Endothelial cell of umbilical vein (primary cell): Measurements from ENCODE around the gene PSMA7. TPM values are rescaled to one million over a fixed set of nuclear protein-coding genes. Genes with fewer than 3 reads are reported as not detected.

Experiments
- BruUV-seq: library from RNA; stranded (reverse); fragments of 400-500 nt; replicated peaks from 2 replicates; lab custom pipeline; 2021; lab: Mats Ljungman, UMichigan
- CTCF ChIA-PET: fragments of 300-600, 350-600 bp; sonication (Branson Sonifier 250); formaldehyde crosslinking; loops from one replicate; lab custom pipeline; 2021; ENCODE audit warnings: antibody characterized with exemption, inconsistent platforms; lab: Charles Lee
- POLR2A ChIA-PET: fragments of 300-600, 350-600 bp; sonication (Branson Sonifier 250); formaldehyde crosslinking; loops from one replicate; lab custom pipeline; 2021; ENCODE audit warnings: antibody characterized with exemption, inconsistent platforms; lab: Charles Lee
- DNase-seq: peaks from one replicate; pipeline ENCODE4 v3.0.0-alpha.2; 2011; ENCODE audit warnings: low read depth, low spot score
- FAIRE-seq: peaks from 2 replicates; lab custom pipeline; 2011; peaks lifted over from hg19 to GRCh38; lab: Jason Lieb, UNC
- H2AFZ ChIP-seq: 2 replicates; pipeline ENCODE4 v1.6.0; 2012; ENCODE audit warnings: low read depth, low read length, control low read depth, inconsistent platforms
- H3K27ac ChIP-seq: 2 replicates; pipeline ENCODE4 v1.5.1; 2011; ENCODE audit warnings: low read depth, mild to moderate bottlenecking, control low read depth, low read length, moderate library complexity; ENCODE audit not compliant: insufficient read depth
- H3K27me3 ChIP-seq, 2 experiments: 2 replicates each; pipeline versions ENCODE4 v1.6.0 to v1.6.1; 2011; ENCODE audit warnings: low read length in 2 of 2, mixed read lengths in 1 of 2; ENCODE audit not compliant: control insufficient read depth in 2 of 2, insufficient read depth in 2 of 2
- H3K36me3 ChIP-seq, 2 experiments: 2 replicates in 1 of 2; 3 replicates in 1 of 2; pipeline ENCODE4 v1.5.1; 2011; ENCODE audit warnings: low read length in 2 of 2, mild to moderate bottlenecking in 1 of 2, moderate library complexity in 1 of 2; ENCODE audit not compliant: control insufficient read depth in 2 of 2, insufficient read depth in 2 of 2; ENCODE audit errors: extremely low read depth in 1 of 2
- H3K4me1 ChIP-seq: 3 replicates; pipeline ENCODE4 v1.5.1; 2011; ENCODE audit warnings: mild to moderate bottlenecking, low read length; ENCODE audit not compliant: control insufficient read depth, insufficient read depth; ENCODE audit errors: extremely low read depth
- H3K4me2 ChIP-seq: 2 replicates; pipeline ENCODE4 v1.6.1; 2011; ENCODE audit warnings: low read length, control low read depth, mixed read lengths; ENCODE audit not compliant: insufficient read depth
- H3K4me3 ChIP-seq, 3 experiments: fragments of 200-600 bp in 1 of 3; sonication (generic), shearing (Covaris generic) in 1 of 3; replicated peaks in 1 of 3; 2 replicates each; pipeline ENCODE4 v1.5.1; 2011 to 2016; ENCODE audit warnings: control low read depth in 3 of 3, low read length in 3 of 3, mild to moderate bottlenecking in 2 of 3, inconsistent platforms in 1 of 3, low read depth in 1 of 3, moderate library complexity in 1 of 3; ENCODE audit not compliant: insufficient read depth in 1 of 3
- H3K79me2 ChIP-seq: 2 replicates; pipeline ENCODE4 v1.6.0; 2012; ENCODE audit warnings: low read length, inconsistent platforms; ENCODE audit not compliant: control insufficient read depth, insufficient read depth
- H3K9ac ChIP-seq: replicated peaks from 2 replicates; pipeline ENCODE3; 2011; ENCODE audit warnings: low read length, control low read depth; ENCODE audit not compliant: insufficient read depth; ENCODE audit errors: extremely low read depth
- H3K9me1 ChIP-seq: replicated peaks from 3 replicates; pipeline ENCODE4 v1.6.0; 2011; ENCODE audit warnings: mild to moderate bottlenecking, low read length; ENCODE audit not compliant: control insufficient read depth, insufficient read depth; ENCODE audit errors: extremely low read depth
- H3K9me3 ChIP-seq: replicated peaks from 2 replicates; pipeline ENCODE4 v1.5.1; 2012; ENCODE audit warnings: low read length, inconsistent platforms; ENCODE audit not compliant: control insufficient read depth, insufficient read depth
- H4K20me1 ChIP-seq: replicated peaks from 2 replicates; pipeline ENCODE3; 2011; ENCODE audit warnings: mild to moderate bottlenecking, low read length; ENCODE audit not compliant: control insufficient read depth, insufficient read depth; ENCODE audit errors: extremely low read depth
- EZH2 ChIP-seq: IDR thresholded peaks from 2 replicates; pipeline ENCODE4 v1.6.1; 2012; ENCODE audit warnings: borderline replicate concordance, low read depth, mild to moderate bottlenecking, moderate library complexity, low read length, inconsistent platforms; ENCODE audit not compliant: severe bottlenecking
- FOS ChIP-seq: IDR thresholded peaks from 2 replicates; pipeline ENCODE4 v1.6.1; 2011; ENCODE audit warnings: mild to moderate bottlenecking, low read length, moderate library complexity, borderline replicate concordance; ENCODE audit not compliant: insufficient read depth
- GATA2 ChIP-seq: IDR thresholded peaks from 2 replicates; pipeline ENCODE4 v1.7.0; 2011; ENCODE audit warnings: low read depth, mild to moderate bottlenecking, moderate library complexity, mixed read lengths, low read length; ENCODE audit not compliant: insufficient read length, insufficient read depth
- JUN ChIP-seq: IDR thresholded peaks from 2 replicates; pipeline ENCODE4 v1.6.1; 2011; ENCODE audit warnings: borderline replicate concordance, low read depth; ENCODE audit not compliant: insufficient read length, insufficient read depth
- MAX ChIP-seq: IDR thresholded peaks from 2 replicates; pipeline ENCODE4 v1.6.1; 2011; ENCODE audit not compliant: insufficient read depth, insufficient read length
- MYC ChIP-seq: IDR thresholded peaks from one replicate; pipeline ENCODE4 v1.6.1; 2011; ENCODE audit warnings: mild to moderate bottlenecking, low read depth, low read length
- POLR2A ChIP-seq: IDR thresholded peaks from 2 replicates; pipeline ENCODE4 v1.6.1; 2012; ENCODE audit warnings: low read depth, mild to moderate bottlenecking, control low read depth, low read length
- POLR2AphosphoS5 ChIP-seq: IDR thresholded peaks from 2 replicates; pipeline ENCODE4 v1.6.1; 2012; ENCODE audit warnings: low read depth, mild to moderate bottlenecking, control low read depth, low read length, moderate library complexity; ENCODE audit not compliant: insufficient read depth
- dilution Hi-C: fragments of 300-500 bp; cut with MboI; formaldehyde crosslinking; loops from one replicate; pipeline ENCODE4 v1.15.0; 2019; ENCODE audit warnings: low sequenced_read_pairs; ENCODE audit not compliant: extremely low pct_ligation_motif_present
- intact Hi-C: fragments of 100-400 bp; cut with micrococcal nuclease; formaldehyde crosslinking; loops from one replicate; pipeline ENCODE4 v1.10.0; 2022
- polyA plus RNA-seq, 4 experiments: library from polyadenylated mRNA; depleted of rRNA in 3 of 4; stranded (reverse) in 3 of 4; unstranded in 1 of 4; fragments of >200 nt; gene quantifications; 2 replicates each; pipeline versions ENCODE4 v1.2.1 to v1.2.3, GENCODE V29; 2011 to 2012; ENCODE audit warnings: missing spikeins in 1 of 4
- total RNA-seq: library from RNA; stranded (reverse); gene quantifications from 2 replicates; pipeline ENCODE4 v1.2.3, GENCODE V29; 2021
- TF ChIP-seq, protein P1 (sequence below), 2 donors: IDR thresholded peaks; 1 replicate in 1 of 2; 2 replicates in 1 of 2; pipeline ENCODE4 v1.5.1; 2011; ENCODE audit warnings: low read length in 2 of 2, mild to moderate bottlenecking in 2 of 2, moderate library complexity in 2 of 2, control low read depth in 1 of 2, inconsistent platforms in 1 of 2, low read depth in 1 of 2; ENCODE audit not compliant: insufficient read depth in 1 of 2; ENCODE audit errors: extremely low read depth in 1 of 2

Gene PSMA7
- total and polyA plus RNA-seq, 2 donors (not counting 3 experiments of a cell fraction or from before 2014, with no cell fraction given), result 393 to 826 TPM

GRCh38 chr20:62137478-62138203, 5.6 kb downstream of the PSMA7 start:
- H3K9me3 ChIP-seq, result no peaks in the 10 kb centered on the region
- BruUV-seq, result no TSS peak
- no peak overlapping the region for H2AFZ ChIP-seq
- dilution Hi-C loops (no loop called here), intact Hi-C loops (loop anchor here (1.0 to 5.0 kb wide), 2 partner anchors 70 to 127 kb away; partner anchors contain the start of gene TAF4)
- no peak overlapping the region for H3K4me2 ChIP-seq
- peaks cover 40 to 61% of the 10 kb centered on the region in 2 experiments for H3K36me3 ChIP-seq
- no peak overlapping the region for H3K4me3 ChIP-seq
- POLR2A ChIA-PET, result no interaction called here
- H3K27me3 ChIP-seq, result no peaks in the 10 kb centered on the region
- TF ChIP-seq POLR2AphosphoS5 (no peak), JUN (no peak), EZH2 (no peak), FOS (no peak), MYC (no peak), GATA2 (no peak), MAX (no peak), POLR2A (no peak)
- TF ChIP-seq, protein P1, sequence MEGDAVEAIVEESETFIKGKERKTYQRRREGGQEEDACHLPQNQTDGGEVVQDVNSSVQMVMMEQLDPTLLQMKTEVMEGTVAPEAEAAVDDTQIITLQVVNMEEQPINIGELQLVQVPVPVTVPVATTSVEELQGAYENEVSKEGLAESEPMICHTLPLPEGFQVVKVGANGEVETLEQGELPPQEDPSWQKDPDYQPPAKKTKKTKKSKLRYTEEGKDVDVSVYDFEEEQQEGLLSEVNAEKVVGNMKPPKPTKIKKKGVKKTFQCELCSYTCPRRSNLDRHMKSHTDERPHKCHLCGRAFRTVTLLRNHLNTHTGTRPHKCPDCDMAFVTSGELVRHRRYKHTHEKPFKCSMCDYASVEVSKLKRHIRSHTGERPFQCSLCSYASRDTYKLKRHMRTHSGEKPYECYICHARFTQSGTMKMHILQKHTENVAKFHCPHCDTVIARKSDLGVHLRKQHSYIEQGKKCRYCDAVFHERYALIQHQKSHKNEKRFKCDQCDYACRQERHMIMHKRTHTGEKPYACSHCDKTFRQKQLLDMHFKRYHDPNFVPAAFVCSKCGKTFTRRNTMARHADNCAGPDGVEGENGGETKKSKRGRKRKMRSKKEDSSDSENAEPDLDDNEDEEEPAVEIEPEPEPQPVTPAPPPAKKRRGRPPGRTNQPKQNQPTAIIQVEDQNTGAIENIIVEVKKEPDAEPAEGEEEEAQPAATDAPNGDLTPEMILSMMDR (IDR thresholded peaks at IDR 0.05; ENCODE audit: extremely low read depth in 1 of 2, insufficient read depth in 1 of 2, low read depth in 1 of 2, low read length in 2 of 2), result no peak
- no peaks in the 10 kb centered on the region for H3K9me1 ChIP-seq
- no peaks in the 10 kb centered on the region for H3K4me1 ChIP-seq
- H3K27ac ChIP-seq, result no peak overlapping the region
- FAIRE-seq (peak; percentile 31), DNase-seq (no peak)
- CTCF ChIA-PET, result interaction anchor here (0.7 to 6.1 kb wide), 5 partner anchors 11 to 127 kb away, joined by 3 to 75 read pairs (median 4); no protein-coding TSS in a partner anchor
- H3K9ac ChIP-seq, result no peak overlapping the region
- H3K79me2 ChIP-seq, result peaks cover 40% of the 10 kb centered on the region
- peaks cover 7% of the 10 kb centered on the region for H4K20me1 ChIP-seq
